VCaP (cell line): ENCODE measurements around the gene DAB2.
"Not testable (repeated sequence)": the region's sequence is repeated elsewhere in the genome, so short reads cannot be mapped to it uniquely, and the experiment has no call there.

Experiments
- H3K27ac ChIP-seq: fragments of 450-650 bp; 2 replicates; pipeline ENCODE4 v1.5.1; 2017
- TF ChIP-seq, protein P1 (sequence below): fragments of 450-650 bp; conservative IDR thresholded peaks from 2 replicates; pipeline ENCODE4 v1.5.1; 2017; ENCODE audit warnings: mild to moderate bottlenecking, moderate library complexity

The DAB2 gene

DNA sequence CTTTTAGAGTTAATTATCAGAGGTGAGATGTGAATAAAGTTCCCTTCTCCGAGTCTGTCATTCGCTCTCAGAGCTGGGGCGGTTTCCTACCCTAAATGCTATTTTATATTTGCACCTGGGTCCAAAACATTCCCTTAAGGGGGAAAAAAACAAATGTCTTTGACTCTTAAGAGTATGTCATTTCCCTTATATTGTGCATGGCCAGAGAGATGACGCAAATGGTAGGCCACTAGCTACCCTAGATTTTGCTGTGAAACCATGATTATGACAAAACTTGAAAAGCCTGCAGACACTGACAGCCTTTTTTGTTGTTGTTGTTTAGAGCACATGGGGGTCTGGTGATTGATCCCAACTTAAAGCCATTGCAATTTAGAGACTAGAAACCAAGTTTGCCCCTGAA is 12.8 kb downstream of the DAB2 start:
- TF ChIP-seq, protein P1, sequence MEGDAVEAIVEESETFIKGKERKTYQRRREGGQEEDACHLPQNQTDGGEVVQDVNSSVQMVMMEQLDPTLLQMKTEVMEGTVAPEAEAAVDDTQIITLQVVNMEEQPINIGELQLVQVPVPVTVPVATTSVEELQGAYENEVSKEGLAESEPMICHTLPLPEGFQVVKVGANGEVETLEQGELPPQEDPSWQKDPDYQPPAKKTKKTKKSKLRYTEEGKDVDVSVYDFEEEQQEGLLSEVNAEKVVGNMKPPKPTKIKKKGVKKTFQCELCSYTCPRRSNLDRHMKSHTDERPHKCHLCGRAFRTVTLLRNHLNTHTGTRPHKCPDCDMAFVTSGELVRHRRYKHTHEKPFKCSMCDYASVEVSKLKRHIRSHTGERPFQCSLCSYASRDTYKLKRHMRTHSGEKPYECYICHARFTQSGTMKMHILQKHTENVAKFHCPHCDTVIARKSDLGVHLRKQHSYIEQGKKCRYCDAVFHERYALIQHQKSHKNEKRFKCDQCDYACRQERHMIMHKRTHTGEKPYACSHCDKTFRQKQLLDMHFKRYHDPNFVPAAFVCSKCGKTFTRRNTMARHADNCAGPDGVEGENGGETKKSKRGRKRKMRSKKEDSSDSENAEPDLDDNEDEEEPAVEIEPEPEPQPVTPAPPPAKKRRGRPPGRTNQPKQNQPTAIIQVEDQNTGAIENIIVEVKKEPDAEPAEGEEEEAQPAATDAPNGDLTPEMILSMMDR = no peak

DNA sequence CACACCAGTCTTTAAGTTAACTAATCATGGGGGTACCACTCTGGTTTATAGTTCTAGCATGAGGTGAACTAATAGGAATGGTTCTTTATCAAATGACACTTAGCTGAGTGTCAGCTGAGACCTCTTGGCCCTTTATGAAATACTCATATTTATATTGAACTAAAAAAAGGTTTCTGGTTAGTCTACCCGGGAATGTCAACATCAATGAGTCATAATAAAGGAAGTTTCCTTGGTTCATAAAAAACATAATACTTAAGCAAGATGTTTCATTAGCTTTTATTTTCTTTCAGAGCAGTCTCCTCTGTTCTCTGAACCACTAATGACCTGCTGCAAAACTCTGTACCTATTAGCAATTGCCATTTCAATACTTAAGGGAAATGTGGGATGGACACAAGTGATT is 13.7 kb downstream of the DAB2 start:
- TF ChIP-seq, protein P1 = no peak
- no peak overlapping the region for H3K27ac ChIP-seq

More for the DNA sequence above, 12.8 kb downstream of the DAB2 start:
- H3K27ac ChIP-seq = no peak overlapping the region

DNA sequence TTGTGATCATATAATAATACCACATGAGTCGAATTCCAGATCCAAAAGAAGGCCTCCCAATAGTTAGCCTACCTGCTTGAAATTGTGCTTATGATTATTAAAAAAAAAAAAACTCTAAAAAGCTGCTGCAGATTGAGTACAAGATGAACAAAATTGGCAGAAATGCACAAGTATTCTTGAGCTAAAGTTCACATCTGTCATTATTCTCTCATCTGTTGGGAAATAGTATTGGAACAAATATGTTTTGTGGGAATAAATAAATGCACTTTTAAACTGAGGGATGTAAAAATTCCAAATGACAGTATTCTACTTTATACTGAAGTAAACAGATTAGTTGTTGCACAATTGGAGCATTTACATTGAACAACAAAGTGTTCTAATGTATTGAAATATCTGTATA is 15.7 kb downstream of the DAB2 start:
- TF ChIP-seq, protein P1 = no peak
- H3K27ac ChIP-seq = no peak overlapping the region

DNA sequence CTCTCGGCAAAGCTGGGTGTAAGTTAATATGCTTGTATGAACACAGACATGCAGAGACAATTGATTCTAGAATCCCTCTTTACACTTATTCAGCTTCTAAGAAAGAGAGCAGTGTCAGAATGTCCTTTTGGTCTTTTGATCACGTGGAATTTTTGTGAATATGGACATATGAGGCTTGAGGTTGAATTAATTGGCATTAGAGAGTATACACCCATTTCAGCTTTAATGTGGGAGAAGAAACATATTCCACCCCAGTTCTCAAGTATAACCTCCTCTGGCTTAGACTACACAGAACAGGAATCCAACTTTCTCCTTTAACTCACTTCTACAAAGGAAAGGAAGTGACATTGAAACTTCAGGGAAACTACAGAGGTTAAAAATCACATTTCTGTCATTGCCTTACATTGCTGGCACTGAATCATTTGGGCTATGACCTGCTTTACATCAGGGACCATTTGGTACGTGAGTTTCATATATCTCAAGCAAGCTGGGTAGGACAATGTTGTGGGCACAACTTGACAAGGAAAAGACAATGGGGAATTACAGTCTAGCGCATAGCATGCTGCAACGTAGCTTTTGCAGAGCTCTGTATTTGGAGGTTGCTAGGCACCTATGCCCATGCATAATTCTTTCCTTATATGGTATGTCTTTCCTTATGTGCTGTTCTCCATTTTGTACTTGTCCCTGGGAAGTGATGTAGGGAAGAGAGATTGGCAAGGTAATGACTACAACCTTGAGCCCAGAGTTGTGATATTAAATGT is 19.5 kb downstream of the DAB2 start:
- TF ChIP-seq, protein P1 = no peak

DNA sequence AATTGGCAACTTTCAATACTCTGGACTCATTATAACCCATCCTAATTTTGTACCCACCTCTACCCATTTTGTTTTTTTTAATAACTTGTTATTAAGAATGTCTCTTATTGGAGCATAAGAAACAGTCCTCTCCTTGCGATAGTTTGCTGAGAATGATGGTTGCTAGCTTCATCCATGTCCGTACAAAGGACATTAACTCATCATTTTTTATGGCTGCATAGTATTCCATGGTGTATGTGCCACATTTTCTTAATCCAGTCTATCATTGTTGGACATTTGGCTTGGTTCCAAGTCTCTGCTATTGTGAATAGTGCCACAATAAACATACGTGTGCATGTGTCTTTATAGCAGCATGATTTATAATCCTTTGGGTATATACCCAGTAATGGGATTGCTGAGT is 21.0 kb downstream of the DAB2 start:
- not testable (repeated sequence) for H3K27ac ChIP-seq

More for the DNA sequence above, 19.5 kb downstream of the DAB2 start:
- no peak overlapping the region for H3K27ac ChIP-seq

DNA sequence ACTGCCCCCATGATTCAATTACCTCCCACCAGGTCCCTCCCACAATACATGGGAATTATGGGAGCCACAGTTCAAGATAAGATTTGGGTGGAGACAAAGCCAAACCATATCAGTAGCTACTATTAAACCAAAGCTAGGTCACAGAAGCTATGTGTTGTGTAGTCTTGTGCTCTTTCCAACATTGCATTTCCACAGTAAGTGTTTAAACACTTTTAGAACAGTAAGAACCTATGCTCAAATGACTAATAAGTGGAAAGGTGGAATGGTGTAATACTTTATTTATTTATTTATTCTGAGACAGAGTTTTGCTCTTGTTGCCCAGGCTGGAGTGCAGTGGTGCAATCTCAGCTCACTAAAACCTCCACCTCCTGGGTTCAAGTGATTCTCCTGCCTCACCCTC is 22.6 kb downstream of the DAB2 start:
- not testable (repeated sequence) for H3K27ac ChIP-seq

DNA sequence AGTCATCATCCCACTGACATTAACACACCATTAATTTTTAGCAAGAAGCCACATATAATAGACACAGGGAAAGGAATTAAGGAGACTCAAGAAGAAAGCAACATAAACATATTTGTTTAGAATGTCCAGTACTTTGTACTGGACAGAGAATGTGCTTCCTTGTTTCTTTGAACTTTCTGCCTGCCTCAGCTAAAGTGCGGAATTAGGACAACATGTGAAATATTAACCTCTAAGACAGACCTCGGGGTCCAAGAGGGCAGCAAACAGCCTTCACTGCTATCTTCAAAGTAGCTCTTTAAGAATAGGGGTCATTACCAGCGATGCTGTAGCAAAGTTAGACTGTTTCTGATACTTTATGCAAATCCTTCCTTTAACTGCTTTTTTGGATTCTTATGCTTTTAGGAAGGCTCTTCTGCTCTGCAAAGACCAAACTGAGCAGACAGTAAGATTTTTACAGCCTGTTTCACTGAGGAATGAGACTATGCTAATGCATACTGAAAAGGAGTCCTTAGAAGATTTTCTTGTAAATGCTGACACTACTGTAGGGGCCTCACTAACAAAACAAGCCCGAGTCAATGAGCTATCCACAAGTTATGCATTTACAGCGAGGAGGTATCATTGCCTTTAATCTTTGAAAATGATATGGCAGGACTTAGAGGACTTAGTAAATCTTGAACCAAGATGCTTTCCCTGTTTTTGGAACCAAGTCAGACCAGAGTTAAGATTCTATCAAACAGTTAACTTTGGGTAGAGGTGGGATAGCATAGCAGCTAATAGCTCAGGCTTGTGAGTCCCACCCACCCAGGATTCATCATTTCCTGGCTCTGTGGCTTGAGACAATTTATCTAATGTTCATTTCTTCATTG is 23.8 kb downstream of the DAB2 start:
- H3K27ac ChIP-seq = no peak overlapping the region
- TF ChIP-seq, protein P1 = no peak

DNA sequence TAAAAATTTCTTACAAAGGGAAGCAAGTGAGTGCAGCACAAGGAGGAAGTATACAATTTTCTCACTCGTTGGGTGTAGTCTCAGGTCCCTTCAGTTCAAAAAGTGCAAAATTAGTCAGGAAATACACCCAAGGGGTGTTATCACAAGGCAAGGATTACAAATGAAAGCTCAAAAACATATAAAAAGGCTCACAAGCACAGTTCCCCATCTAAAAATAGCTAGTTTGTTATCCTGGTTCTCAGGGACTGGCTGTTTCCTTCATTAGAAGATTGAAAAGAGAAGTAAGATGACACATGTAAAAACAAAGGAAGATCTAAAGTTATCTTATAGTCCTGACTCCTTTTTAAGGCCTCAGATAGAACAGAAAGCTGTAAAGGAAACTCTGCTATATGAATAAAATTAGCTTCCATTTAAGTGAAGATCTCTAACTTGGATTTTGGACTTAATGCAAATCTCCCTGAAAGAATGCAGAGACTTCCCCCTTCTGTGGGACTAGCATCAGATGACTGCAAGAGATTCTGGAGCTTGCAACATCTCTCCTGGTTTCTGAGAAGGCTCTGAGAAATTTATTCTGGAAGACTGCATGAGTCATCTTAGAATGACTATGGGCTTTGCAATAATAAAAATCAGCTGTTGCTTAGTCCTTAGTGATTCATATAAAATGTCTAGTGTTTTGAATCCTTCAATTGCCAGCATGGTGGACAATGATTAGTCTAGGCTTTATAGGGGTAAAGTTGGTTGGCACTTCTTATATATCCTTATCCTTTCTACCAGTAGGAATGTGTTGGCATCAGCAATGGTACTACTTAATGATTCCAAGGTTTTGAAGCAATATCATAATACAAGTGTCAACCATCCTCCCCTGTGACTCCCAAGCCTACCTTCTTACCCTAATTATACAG is 25.4 kb downstream of the DAB2 start:
- TF ChIP-seq, protein P1 = no peak
- no peak overlapping the region for H3K27ac ChIP-seq
